Calu3 (cell line): ENCODE results near the gene PHF23. TPM values are rescaled to one million over a fixed set of nuclear protein-coding genes. Genes with fewer than 3 reads are reported as not detected.

ENCODE experiments used
- BruUV-seq: library from RNA; stranded (reverse); fragments of 400-500 nt; replicated peaks from 2 replicates; lab custom pipeline; 2021; lab: Mats Ljungman, UMichigan
- CTCF ChIA-PET: fragments of 300-600 bp; sonication (Branson Sonifier 250); formaldehyde crosslinking; loops from one replicate; lab custom pipeline; 2022; ENCODE audit warnings: antibody characterized with exemption; lab: Charles Lee
- DNase-seq: peaks from one replicate; pipeline ENCODE4 v3.0.0; 2022
- H3K27ac Mint-ChIP-seq: one replicate; pipeline ENCODE4 v1.8.0; 2022; ENCODE audit warnings: mixed read lengths; ENCODE audit not compliant: unreplicated experiment
- H3K27me3 Mint-ChIP-seq: one replicate; pipeline ENCODE4 v1.8.0; 2022; ENCODE audit warnings: mixed read lengths; ENCODE audit not compliant: unreplicated experiment
- H3K36me3 Mint-ChIP-seq: one replicate; pipeline ENCODE4 v1.8.0; 2022; ENCODE audit warnings: mild to moderate bottlenecking, moderate library complexity, mixed read lengths; ENCODE audit not compliant: insufficient read depth, unreplicated experiment
- H3K4me1 Mint-ChIP-seq: one replicate; pipeline ENCODE4 v1.8.0; 2022; ENCODE audit warnings: mild to moderate bottlenecking, low read depth, mixed read lengths; ENCODE audit not compliant: unreplicated experiment
- H3K4me3 Mint-ChIP-seq: one replicate; pipeline ENCODE4 v1.8.0; 2022; ENCODE audit warnings: mild to moderate bottlenecking, low read depth, moderate library complexity, mixed read lengths; ENCODE audit not compliant: unreplicated experiment
- H3K9me3 Mint-ChIP-seq: one replicate; pipeline ENCODE4 v1.8.0; 2022; ENCODE audit warnings: low read depth, mixed read lengths; ENCODE audit not compliant: unreplicated experiment
- intact Hi-C: fragments of 100-400 bp; cut with micrococcal nuclease; formaldehyde crosslinking; loops from one replicate; pipeline ENCODE4 v1.10.0; 2022; ENCODE audit not compliant: unreplicated experiment
- total RNA-seq: library from RNA; stranded (reverse); gene quantifications from 2 replicates; pipeline ENCODE4 v1.2.3, GENCODE V29; 2022
- TF ChIP-seq, protein P1 (sequence below): fragments of 200-600 bp; IDR thresholded peaks from one replicate; pipeline ENCODE4 v1.8.0; 2022; ENCODE audit warnings: antibody characterized with exemption; ENCODE audit not compliant: unreplicated experiment

The PHF23 gene
- total RNA-seq, 1 experiment from 2014 or later = 30.2 TPM

- DNase-seq = no peak
- no TSS peak for BruUV-seq
These were observed 22.8 kb downstream of the PHF23 start for GRCh38 chr17:7216242-7217112.

DNA sequence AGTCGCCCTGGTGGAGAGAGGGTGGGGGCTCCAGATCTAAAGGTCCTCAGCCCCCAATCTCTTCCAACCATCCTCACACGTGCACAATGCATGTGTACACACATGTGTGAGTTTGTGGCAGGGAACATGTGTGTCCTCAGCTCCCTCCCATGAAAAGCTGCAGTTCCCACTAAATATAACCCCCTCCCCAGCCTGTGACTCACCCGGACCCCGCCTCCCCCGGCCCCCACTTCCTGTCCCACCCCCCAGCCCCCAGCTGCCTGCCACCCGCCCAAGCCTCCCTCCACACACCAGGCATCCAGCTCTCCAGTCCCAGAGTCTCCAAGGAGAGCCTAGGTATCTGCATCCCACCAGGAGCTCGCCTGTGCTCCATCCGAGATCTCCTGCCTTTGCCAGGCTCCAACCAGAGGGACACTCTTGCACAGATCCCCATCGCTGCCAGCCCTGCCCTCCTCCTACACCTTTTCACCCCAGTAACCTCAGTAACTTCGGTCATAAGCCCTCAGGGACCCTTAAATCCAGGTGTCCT, 23.5 kb downstream of the PHF23 start:
- no peak for DNase-seq
- Mint-ChIP-seq H3K4me1 (peaks cover 17% of the 10 kb centered on the region), H3K27me3 (peaks cover 52% of the 10 kb centered on the region), H3K36me3 (peaks cover 33% of the 10 kb centered on the region), H3K27ac (no peak overlapping the region), H3K4me3 (no peak overlapping the region), H3K9me3 (no peaks in the 10 kb centered on the region)
- TF ChIP-seq, protein P1, sequence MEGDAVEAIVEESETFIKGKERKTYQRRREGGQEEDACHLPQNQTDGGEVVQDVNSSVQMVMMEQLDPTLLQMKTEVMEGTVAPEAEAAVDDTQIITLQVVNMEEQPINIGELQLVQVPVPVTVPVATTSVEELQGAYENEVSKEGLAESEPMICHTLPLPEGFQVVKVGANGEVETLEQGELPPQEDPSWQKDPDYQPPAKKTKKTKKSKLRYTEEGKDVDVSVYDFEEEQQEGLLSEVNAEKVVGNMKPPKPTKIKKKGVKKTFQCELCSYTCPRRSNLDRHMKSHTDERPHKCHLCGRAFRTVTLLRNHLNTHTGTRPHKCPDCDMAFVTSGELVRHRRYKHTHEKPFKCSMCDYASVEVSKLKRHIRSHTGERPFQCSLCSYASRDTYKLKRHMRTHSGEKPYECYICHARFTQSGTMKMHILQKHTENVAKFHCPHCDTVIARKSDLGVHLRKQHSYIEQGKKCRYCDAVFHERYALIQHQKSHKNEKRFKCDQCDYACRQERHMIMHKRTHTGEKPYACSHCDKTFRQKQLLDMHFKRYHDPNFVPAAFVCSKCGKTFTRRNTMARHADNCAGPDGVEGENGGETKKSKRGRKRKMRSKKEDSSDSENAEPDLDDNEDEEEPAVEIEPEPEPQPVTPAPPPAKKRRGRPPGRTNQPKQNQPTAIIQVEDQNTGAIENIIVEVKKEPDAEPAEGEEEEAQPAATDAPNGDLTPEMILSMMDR = no peak
- no TSS peak for BruUV-seq
- intact Hi-C loops = no loop called here
- CTCF ChIA-PET = no interaction called here

More at GRCh38 chr17:7216242-7217112, 22.8 kb downstream of the PHF23 start:
- CTCF ChIA-PET = no interaction called here
- Mint-ChIP-seq H3K9me3 (no peaks in the 10 kb centered on the region), H3K36me3 (peaks cover 41% of the 10 kb centered on the region), H3K4me3 (no peak overlapping the region), H3K4me1 (peaks cover 17% of the 10 kb centered on the region), H3K27me3 (peaks cover 44% of the 10 kb centered on the region), H3K27ac (no peak overlapping the region)
- intact Hi-C loops = no loop called here
- TF ChIP-seq, protein P1 = no peak

GRCh38 chr17:7215136-7215638, 24.1 kb downstream of the PHF23 start:
- CTCF ChIA-PET = interaction anchor here (0.7 to 0.8 kb wide), 2 partner anchors 169 to 400 kb away, joined by 3 to 7 read pairs; no protein-coding TSS in a partner anchor
- peaks cover 17% of the 10 kb centered on the region for H3K4me1 Mint-ChIP-seq
- H3K9me3 Mint-ChIP-seq = no peaks in the 10 kb centered on the region
- intact Hi-C loops = no loop called here
- peak overlapping the region; percentile 74 for H3K4me3 Mint-ChIP-seq
- peaks cover 57% of the 10 kb centered on the region for H3K27me3 Mint-ChIP-seq
- TF ChIP-seq, protein P1 = no peak
- H3K27ac Mint-ChIP-seq = no peak overlapping the region
- H3K36me3 Mint-ChIP-seq = peaks cover 28% of the 10 kb centered on the region
- no peak for DNase-seq
- BruUV-seq = no TSS peak

DNA sequence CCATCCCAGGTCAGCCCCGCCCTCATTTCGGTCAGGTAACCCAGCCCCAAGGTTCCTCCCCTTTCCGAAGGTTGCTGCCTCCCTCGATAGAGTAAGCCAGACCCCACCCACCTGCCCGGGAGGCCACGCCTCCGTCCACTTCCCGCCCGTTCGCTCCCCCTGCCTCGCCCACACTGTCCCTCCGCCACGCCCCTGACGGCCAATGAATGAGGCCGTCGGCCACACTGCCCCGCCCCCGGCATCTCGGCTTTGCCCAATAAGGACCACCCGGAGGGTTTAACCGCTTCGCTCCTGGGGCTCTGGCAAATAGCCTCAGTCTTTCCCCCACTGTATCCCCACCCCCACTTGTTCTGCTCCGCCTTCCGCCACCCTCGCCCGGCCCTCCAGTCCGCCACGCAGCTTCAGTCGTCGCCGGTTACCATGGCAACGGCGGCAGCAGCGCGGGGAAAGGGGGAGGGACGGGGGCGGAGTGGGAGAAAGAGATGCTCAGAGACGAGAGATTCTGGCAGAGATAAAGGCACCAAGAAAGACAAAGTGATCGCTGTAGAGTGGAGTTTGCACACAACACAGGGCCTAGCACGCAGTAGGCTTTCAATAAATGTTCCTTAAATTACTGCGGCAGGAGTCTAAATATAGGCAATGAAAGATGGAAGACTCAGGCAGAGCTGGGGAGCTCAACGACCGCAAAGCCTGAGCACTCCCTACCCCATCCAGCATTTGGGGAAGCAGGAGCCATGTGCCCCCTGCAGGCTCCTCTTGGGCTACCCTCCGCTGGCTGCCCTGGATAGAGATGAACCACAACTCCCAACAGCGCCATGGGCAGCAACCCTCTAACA, 24.7 kb downstream of the PHF23 start:
- TF ChIP-seq, protein P1 = peak; percentile 12
- CTCF ChIA-PET = interaction anchor here (0.5 to 0.8 kb wide), 3 partner anchors 24 to 400 kb away, joined by 3 to 13 read pairs (median 7); no protein-coding TSS in a partner anchor
- intact Hi-C loops = no loop called here
- BruUV-seq = no TSS peak
- H3K4me1 Mint-ChIP-seq = peaks cover 17% of the 10 kb centered on the region
- H3K4me3 Mint-ChIP-seq = peak overlapping the region; percentile 74
- H3K9me3 Mint-ChIP-seq = no peaks in the 10 kb centered on the region
- peak; percentile 98 for DNase-seq
- peak overlapping the region; percentile 85 for H3K27ac Mint-ChIP-seq
- peaks cover 63% of the 10 kb centered on the region for H3K27me3 Mint-ChIP-seq
- H3K36me3 Mint-ChIP-seq = peaks cover 21% of the 10 kb centered on the region
